ENCODE measurements around the gene TNS1. TPM values are rescaled to one million over a fixed set of nuclear protein-coding genes. Genes with fewer than 3 reads are reported as not detected.

TNS1 gene
- total and polyA plus RNA-seq, 2 experiments from 2014 or later: 16.2 to 27.6 TPM

DNA sequence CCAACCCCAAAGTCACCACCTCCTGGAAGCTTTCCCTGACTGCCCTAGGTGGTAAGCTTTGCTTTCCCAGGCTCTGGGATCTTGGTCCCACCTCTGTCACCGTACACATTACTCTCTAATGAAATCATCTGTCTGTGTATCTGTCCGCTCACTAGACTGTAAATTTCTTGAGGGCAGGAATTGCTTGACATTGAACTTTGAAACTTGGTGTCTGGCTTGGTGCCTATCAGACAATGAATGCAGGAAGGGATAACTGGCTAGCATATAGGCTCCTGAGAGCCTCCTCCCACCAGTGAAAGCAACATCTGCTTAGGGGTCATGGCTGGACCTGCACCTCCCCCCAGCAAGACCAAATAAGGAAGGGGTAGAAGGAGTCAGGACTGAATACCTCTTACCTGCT, 155.7 kb downstream of the TNS1 start:
- Histone ChIP-seq H3K36me3 (replicated peaks; ENCODE audit: insufficient read depth, low read depth) (no peaks in the 10 kb centered on the region), H3K9me2 (replicated peaks; ENCODE audit: insufficient read depth) (no peaks in the 10 kb centered on the region), H2AFZ (no peak overlapping the region), H3K79me2 (peaks cover 2% of the 10 kb centered on the region), H4K20me1 (ENCODE audit: insufficient read depth, poor library complexity, severe bottlenecking) (peaks cover 4% of the 10 kb centered on the region), H3K4me3 (no peak overlapping the region), H3K4me1 (ENCODE audit: insufficient read depth) (peaks cover 22% of the 10 kb centered on the region), H3K4me2 (no peak overlapping the region), H3K27me3 (no peaks in the 10 kb centered on the region), H3K27ac (no peak overlapping the region), H3K9me3 (ENCODE audit: low read depth) (no peaks in the 10 kb centered on the region)
- TF ChIP-seq EZH2phosphoT487 (IDR thresholded peaks at IDR 0.05; ENCODE audit: low read depth, severe bottlenecking, unreplicated experiment) (no peak), EZH2 (IDR thresholded peaks at IDR 0.05; ENCODE audit: borderline replicate concordance) (no peak)
- TF ChIP-seq, protein P1, sequence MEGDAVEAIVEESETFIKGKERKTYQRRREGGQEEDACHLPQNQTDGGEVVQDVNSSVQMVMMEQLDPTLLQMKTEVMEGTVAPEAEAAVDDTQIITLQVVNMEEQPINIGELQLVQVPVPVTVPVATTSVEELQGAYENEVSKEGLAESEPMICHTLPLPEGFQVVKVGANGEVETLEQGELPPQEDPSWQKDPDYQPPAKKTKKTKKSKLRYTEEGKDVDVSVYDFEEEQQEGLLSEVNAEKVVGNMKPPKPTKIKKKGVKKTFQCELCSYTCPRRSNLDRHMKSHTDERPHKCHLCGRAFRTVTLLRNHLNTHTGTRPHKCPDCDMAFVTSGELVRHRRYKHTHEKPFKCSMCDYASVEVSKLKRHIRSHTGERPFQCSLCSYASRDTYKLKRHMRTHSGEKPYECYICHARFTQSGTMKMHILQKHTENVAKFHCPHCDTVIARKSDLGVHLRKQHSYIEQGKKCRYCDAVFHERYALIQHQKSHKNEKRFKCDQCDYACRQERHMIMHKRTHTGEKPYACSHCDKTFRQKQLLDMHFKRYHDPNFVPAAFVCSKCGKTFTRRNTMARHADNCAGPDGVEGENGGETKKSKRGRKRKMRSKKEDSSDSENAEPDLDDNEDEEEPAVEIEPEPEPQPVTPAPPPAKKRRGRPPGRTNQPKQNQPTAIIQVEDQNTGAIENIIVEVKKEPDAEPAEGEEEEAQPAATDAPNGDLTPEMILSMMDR (IDR thresholded peaks at IDR 0.05; ENCODE audit: poor library complexity): no peak
- 94% methylated on average over 2 of the region's 2 CpGs for WGBS (ENCODE audit: low lambda C conversion rate, missing lambda C conversion rate)
- DNase-seq (ENCODE audit: low spot score): no peak

DNA sequence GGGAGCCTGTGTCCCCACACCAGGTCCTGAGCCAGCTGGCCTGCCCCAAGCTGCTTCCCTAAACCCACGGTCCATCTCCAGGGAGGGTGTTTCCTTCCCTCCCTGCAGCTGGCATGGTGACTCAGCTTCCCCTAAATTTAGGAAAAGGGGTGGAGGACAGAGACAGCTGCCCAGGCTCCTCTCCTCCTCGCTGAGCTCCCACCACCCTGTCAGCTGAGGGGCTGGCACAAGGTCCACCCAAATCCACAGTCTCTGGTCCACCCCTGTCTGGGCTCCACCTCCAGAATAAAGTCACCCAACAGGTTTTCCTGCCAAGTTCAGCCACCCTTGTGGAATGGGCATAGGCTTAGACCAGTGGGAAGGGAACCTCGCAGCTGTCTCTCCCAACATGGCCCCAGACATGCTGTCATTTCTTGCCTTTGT, 156.5 kb downstream of the TNS1 start:
- no peak overlapping the region for H2AFZ ChIP-seq
- no peak for TF ChIP-seq EZH2 (IDR thresholded peaks at IDR 0.05; ENCODE audit: borderline replicate concordance)
- TF ChIP-seq, protein P1 (IDR thresholded peaks at IDR 0.05; ENCODE audit: poor library complexity): no peak
- TF ChIP-seq EZH2phosphoT487 (IDR thresholded peaks at IDR 0.05; ENCODE audit: low read depth, severe bottlenecking, unreplicated experiment): no peak
- 96% methylated on average over 3 of the region's 3 CpGs for WGBS (ENCODE audit: low lambda C conversion rate, missing lambda C conversion rate)
- H3K36me3 ChIP-seq (replicated peaks; ENCODE audit: insufficient read depth, low read depth): no peaks in the 10 kb centered on the region
- H4K20me1 ChIP-seq (ENCODE audit: insufficient read depth, poor library complexity, severe bottlenecking): peaks cover 4% of the 10 kb centered on the region
- H3K9me3 ChIP-seq (ENCODE audit: low read depth): no peaks in the 10 kb centered on the region
- no peak overlapping the region for H3K27ac ChIP-seq
- H3K4me3 ChIP-seq: no peak overlapping the region
- H3K4me2 ChIP-seq: no peak overlapping the region
- no peaks in the 10 kb centered on the region for H3K9me2 ChIP-seq (replicated peaks; ENCODE audit: insufficient read depth)
- peaks cover 16% of the 10 kb centered on the region for H3K4me1 ChIP-seq (ENCODE audit: insufficient read depth)
- DNase-seq (ENCODE audit: low spot score): no peak
- H3K79me2 ChIP-seq: peaks cover 2% of the 10 kb centered on the region
- H3K27me3 ChIP-seq: no peaks in the 10 kb centered on the region

DNA sequence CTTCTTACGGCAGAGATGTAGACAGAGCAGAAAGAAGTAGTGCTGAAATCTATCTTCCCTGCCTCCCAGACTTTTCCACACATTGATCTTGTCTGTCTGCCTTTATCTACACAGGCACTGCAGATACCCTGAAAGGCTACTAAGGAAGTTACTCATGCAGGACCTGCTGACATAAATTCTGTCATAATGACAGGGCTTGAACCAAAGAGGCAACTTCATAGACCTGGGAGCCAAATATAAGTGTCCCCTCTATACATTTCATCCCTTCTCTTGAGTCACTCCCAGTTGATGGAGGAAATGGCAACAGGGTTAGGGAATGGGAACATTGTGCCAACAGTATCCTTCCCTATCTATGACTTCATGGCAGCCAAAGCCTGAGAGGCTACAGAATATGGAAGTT, 157.5 kb downstream of the TNS1 start:
- no peak overlapping the region for H3K27ac ChIP-seq

More for the DNA sequence above, 157.5 kb downstream of the TNS1 start:
- Histone ChIP-seq H4K20me1 (ENCODE audit: insufficient read depth, poor library complexity, severe bottlenecking) (peaks cover 4% of the 10 kb centered on the region), H3K27me3 (no peaks in the 10 kb centered on the region), H2AFZ (no peak overlapping the region), H3K9me2 (replicated peaks; ENCODE audit: insufficient read depth) (no peaks in the 10 kb centered on the region), H3K9me3 (ENCODE audit: low read depth) (no peaks in the 10 kb centered on the region), H3K36me3 (replicated peaks; ENCODE audit: insufficient read depth, low read depth) (no peaks in the 10 kb centered on the region), H3K4me3 (no peak overlapping the region), H3K4me1 (ENCODE audit: insufficient read depth) (peaks cover 6% of the 10 kb centered on the region), H3K4me2 (no peak overlapping the region), H3K79me2 (peaks cover 2% of the 10 kb centered on the region)
- no peak for DNase-seq (ENCODE audit: low spot score)
- WGBS (ENCODE audit: low lambda C conversion rate, missing lambda C conversion rate): 77% methylated on average over 1 of the region's 1 CpG
- TF ChIP-seq EZH2phosphoT487 (IDR thresholded peaks at IDR 0.05; ENCODE audit: low read depth, severe bottlenecking, unreplicated experiment) (no peak), EZH2 (IDR thresholded peaks at IDR 0.05; ENCODE audit: borderline replicate concordance) (no peak)
- TF ChIP-seq, protein P1 (IDR thresholded peaks at IDR 0.05; ENCODE audit: poor library complexity): no peak

Measured in hepatocyte (in vitro differentiated cells).